GM19240 (cell line): Measurements from ENCODE around the gene NFE2L1.

Experiments used
- DNase-seq: peaks from one replicate; pipeline ENCODE4 v3.0.0; 2011; ENCODE audit warnings: low spot score; ENCODE audit not compliant: insufficient read length

Gene NFE2L1

GRCh38 chr17:48047113-48047740 is 932 bp upstream of the NFE2L1 start:
- no peak for DNase-seq

- DNase-seq, result no peak
Measured at GRCh38 chr17:48048384-48049126, 396 bp downstream of the NFE2L1 start.

GRCh38 chr17:48051283-48051682 is 3.1 kb downstream of the NFE2L1 start:
- DNase-seq, result no peak

DNA sequence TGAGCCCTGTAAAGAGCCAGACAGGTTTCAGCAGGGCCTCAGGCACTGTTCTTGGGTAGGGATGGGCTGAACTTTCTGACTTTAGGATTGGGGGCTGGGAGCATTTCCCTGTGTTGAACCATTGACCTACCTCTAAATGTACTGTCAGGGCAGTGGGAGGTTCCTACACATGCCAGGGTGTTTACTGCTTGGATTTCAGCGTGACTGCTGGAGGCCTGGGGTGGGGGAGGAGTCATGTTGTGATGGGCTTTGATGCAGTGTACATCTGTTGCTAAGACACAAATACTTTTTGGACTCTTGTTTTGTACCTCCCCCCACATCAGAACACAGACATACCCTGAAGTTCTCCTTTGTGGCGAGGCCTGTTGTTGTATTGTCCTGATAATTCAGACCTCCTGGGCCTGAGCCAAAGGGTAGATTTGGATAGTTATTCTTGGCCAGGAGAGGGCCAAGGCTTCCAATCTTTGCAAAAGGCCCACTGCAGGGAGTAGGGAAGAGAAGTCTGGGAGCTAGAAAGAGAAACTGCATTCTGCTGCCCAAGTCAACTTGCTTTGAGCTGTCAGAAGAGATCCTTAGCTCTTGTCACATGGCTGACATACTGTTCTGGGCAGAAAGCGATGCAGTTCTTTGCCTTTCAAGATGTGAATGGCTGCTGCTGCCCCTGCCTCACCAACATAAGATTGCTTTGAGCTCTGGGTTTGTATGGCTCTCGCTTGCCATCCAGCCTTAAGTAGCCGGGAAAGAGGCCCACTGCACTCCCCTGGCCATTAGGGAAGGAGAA is 3.7 kb downstream of the NFE2L1 start:
- DNase-seq, result no peak

DNA sequence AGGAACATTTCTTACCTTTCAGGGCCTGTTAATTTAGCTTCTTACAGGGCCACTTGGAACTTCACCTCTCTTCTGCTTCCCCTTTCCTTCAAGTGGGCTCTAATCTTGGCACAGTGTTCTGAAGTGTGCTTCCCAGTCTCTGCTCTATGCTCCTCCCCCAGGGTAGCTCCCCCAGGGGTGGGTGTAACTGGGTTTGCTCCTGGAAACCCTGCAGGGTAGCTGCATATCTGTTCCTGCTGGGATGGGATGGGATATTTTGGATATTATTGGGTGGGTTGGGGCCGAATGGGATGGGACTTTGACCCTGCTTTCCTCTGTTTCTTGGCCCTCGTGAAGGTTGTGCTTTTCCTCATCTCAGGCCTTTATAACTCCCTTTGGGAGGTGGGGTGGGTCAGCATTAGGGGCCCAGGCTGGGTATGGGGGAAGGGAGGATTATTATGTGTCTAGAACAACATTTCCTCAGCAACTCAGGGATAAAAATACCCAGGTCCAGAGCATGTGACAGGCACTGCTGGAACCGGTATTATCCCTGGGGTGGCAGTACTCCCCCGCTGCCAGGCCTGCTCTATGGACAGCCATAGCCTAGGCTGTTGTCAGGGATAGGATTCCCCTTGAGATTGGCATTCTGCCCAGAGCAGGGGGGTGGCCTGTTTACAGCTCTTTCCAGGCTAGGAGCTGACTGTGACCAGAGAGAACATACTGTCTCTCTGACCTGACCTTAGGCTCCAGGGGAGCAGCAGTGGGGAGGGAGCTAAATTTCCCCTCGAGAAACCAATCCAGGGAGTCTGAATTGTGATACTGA is 5.0 kb downstream of the NFE2L1 start:
- no peak for DNase-seq

GRCh38 chr17:48053758-48054237 is 5.6 kb downstream of the NFE2L1 start:
- DNase-seq, result no peak

GRCh38 chr17:48054238-48055185 is 6.4 kb downstream of the NFE2L1 start:
- no peak for DNase-seq

DNA sequence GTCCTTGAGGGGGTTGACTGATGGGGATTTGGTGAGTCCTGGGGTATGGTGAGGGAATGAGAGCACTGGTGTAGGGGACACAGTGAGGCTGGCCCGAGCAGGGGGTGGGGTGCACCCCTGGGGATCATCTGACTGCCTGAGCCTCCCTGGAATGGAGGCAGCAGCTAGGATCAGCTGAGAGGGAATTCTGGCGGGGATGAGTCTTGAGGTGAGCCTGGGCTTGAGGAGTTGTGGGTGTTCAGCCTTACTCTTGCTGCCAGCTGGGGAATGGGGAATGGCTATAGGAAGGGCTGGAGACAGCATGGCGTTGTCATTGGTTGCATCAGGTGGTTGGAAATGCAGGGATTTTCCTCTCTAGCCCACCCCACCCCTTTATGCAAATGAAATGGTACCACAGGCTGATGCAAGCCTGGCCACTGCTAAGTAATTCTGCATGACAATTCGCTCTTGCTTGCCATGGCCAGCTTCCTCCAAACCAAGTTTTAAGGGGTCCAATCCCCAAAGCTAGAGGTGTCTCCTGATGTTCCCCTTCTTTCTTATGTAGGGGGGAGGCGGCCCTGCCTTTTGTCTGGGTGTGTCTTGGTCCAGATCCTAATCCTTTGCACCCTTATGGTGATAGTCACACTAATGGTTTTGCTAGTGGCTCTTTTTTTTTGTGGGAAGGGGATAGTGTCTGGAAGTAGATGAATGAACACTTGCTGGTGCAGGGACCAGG is 7.5 kb downstream of the NFE2L1 start:
- no peak for DNase-seq

GRCh38 chr17:48056246-48056745 is 8.1 kb downstream of the NFE2L1 start:
- no peak for DNase-seq

DNA sequence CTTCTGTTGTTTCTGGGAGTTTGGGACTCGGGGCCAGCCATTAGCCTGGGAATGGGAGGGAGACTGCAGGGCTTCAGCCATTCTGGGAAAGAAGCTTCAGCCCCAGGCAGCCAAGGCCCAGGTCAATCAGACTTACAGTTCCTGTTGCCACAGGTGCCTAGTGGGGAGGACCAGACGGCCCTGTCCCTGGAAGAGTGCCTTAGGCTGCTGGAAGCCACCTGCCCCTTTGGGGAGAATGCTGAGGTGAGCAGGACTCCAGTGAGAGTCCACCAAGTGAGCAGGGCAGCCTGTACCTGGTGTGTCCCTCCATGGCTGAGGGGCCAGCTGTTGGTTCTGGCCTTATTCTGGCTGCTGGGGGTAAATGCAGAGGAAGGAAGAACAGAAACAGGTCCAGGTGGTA is 8.7 kb downstream of the NFE2L1 start:
- DNase-seq, result no peak

DNA sequence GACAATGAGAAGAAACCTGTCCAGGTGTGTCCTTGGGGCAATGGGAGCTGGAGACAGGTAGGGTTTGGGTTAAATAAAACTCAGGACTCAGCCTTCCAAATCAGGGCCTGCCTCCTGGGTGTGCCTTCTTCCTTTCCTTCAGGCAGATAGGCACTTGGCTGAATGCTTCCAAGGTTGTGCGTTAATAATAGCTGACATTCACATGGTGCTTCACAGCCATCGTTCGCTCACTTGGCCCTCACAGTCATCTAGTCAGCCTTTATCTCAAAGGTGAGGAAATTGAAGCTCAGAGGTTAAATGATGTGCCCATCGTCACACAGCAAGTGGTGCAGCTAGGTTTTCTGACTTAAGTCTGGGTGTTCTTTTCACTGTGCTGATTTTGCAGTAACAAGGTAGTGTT is 9.5 kb downstream of the NFE2L1 start:
- no peak for DNase-seq

- DNase-seq, result no peak
Measured at GRCh38 chr17:48058393-48059124, 10.4 kb downstream of the NFE2L1 start.

GRCh38 chr17:48059125-48059668 is 11.0 kb downstream of the NFE2L1 start:
- no peak for DNase-seq

DNA sequence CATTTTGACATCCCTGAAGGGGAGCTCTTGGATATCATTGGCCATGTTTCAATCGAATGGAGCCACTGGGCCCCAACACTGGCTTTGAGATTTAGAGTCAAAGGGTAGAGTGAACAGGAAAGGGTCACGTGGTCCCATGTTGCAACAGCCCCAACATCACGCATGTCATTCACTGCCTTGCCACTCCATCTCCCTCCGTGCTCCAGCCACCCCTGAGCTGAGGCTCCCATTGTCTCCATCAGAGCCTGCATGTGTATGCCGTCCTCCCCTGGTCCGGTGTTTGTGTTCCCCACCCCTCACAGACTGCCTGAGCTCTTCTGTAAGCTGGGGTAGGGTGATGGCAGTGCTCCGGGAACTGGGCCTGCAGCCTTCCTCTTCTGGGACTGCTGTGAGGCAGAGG is 12.1 kb downstream of the NFE2L1 start:
- DNase-seq, result no peak

GRCh38 chr17:48062273-48062672 is 14.1 kb downstream of the NFE2L1 start:
- DNase-seq, result no peak

DNA sequence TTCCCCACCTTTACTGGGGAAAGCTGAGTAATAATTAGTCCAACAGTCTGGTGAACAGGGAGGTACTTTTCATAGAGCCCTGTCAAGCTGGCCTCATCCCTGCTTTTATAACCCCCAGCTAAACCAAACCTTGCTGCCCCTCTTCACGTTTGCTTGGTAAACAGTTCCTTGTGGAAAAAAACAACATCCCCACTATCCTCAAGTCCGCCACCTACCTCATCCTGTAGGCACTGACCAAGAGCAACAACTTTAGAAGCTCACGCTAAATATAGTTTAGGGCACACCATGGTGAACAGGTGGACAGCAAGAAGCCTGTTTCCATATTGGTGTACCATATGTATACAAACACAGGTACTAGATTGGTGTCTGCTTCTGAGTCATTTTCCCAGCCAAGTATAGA is 16.5 kb downstream of the NFE2L1 start:
- DNase-seq, result no peak

DNA sequence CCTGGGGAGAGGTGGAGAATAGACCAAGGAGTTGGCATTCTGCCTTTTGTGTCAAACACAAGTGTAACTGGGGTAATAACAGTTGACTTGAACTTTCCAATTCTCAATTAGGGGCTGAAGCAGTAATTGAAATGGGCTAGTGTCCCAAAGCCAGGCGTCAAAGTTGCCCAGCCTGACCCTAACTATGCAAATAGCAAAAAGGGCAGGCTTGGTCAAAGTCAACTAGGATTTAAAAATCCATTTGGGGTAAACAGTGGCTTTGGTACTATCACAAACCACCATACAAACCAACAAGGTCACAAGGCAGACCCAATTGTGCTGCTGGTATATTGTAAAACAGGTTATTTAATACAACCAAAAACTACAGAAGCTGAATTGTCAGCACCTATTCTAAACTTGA is 18.0 kb downstream of the NFE2L1 start:
- no peak for DNase-seq

DNA sequence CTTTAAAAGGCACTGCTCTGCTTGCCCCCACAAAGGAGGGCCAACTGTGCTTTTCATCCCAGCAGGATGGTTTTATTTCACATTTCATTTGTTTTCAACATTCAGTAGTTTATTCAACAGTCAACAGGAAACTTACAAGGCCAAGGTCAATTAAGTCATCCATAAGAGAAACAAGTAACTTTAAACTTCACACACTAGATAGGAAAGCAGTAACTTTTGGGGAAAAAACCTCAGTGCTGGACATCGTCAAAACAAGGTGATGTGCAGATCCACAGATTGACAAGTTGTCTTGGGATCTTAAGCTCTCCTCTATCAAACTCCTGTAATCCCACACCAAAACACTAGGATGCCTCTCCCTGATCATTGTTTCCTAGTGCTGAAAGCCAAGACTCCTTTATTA is 18.5 kb downstream of the NFE2L1 start:
- no peak for DNase-seq

DNA sequence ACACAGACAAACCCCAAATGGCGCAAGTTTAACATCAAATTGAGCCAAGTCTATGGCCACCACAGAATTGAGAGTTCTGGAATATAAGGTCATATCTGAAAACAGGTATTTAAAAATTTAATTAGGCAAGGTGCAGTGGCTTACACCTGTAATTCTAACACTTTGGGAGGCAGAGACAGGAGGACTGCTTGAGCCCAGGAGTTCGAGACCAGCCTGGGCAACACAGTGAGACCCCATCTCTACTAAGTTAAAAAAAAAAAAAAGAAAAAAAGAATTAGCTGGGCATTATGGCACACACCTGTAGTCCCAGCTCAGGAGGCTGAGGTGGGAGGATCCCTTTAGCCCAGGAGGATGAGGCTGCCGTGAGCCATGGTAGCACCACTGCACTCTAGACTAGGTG is 19.1 kb downstream of the NFE2L1 start:
- no peak for DNase-seq
